Measurements from ENCODE around the gene NKTR.

Gene NKTR

GRCh38 chr3:42667096-42667522 lies 66.6 kb downstream of the NKTR start:
- TF ChIP-seq CTCF (conservative IDR thresholded peaks at IDR 0.05; ENCODE audit: low read depth, low read length): no peak
- DNase-seq (ENCODE audit: low read depth): no peak
- H3K4me3 ChIP-seq (ENCODE audit: low read length): no peak overlapping the region

- DNase-seq (ENCODE audit: low read depth): no peak
- no peak overlapping the region for H3K4me3 ChIP-seq (ENCODE audit: low read length)
- no peak for TF ChIP-seq CTCF (conservative IDR thresholded peaks at IDR 0.05; ENCODE audit: low read depth, low read length)
These were observed 67.3 kb downstream of the NKTR start for GRCh38 chr3:42667523-42668412.

GRCh38 chr3:42668413-42668760 lies 67.9 kb downstream of the NKTR start:
- no peak for TF ChIP-seq CTCF (conservative IDR thresholded peaks at IDR 0.05; ENCODE audit: low read depth, low read length)
- DNase-seq (ENCODE audit: low read depth): no peak
- H3K4me3 ChIP-seq (ENCODE audit: low read length): no peak overlapping the region

GRCh38 chr3:42668793-42669217 lies 68.3 kb downstream of the NKTR start:
- TF ChIP-seq CTCF (conservative IDR thresholded peaks at IDR 0.05; ENCODE audit: low read depth, low read length): no peak
- H3K4me3 ChIP-seq (ENCODE audit: low read length): no peak overlapping the region
- DNase-seq (ENCODE audit: low read depth): no peak

- H3K4me3 ChIP-seq (ENCODE audit: low read length): no peak overlapping the region
- DNase-seq (ENCODE audit: low read depth): no peak
- TF ChIP-seq CTCF (conservative IDR thresholded peaks at IDR 0.05; ENCODE audit: low read depth, low read length): no peak
These were observed 69.6 kb downstream of the NKTR start for GRCh38 chr3:42670051-42670576.

GRCh38 chr3:42670670-42671069 lies 70.2 kb downstream of the NKTR start:
- TF ChIP-seq CTCF (conservative IDR thresholded peaks at IDR 0.05; ENCODE audit: low read depth, low read length): no peak
- no peak for DNase-seq (ENCODE audit: low read depth)
- H3K4me3 ChIP-seq (ENCODE audit: low read length): no peak overlapping the region

- no peak overlapping the region for H3K4me3 ChIP-seq (ENCODE audit: low read length)
- DNase-seq (ENCODE audit: low read depth): no peak
- no peak for TF ChIP-seq CTCF (conservative IDR thresholded peaks at IDR 0.05; ENCODE audit: low read depth, low read length)
These were observed 72.0 kb downstream of the NKTR start for GRCh38 chr3:42672515-42672914.

Data from retinal pigment epithelial cell (primary cell).